IPS-15b (cell line): ENCODE data around the gene CUX1.

Experiments
- H3K27me3 ChIP-seq: one replicate; pipeline ENCODE4 v1.6.1; 2013; ENCODE audit warnings: low read length; ENCODE audit not compliant: control insufficient read depth, insufficient read depth
- H3K36me3 ChIP-seq: one replicate; pipeline ENCODE4 v1.6.1; 2013; ENCODE audit warnings: low read length; ENCODE audit not compliant: control insufficient read depth, insufficient read depth
- H3K4me1 ChIP-seq: one replicate; pipeline ENCODE4 v1.6.1; 2013; ENCODE audit warnings: mild to moderate bottlenecking, low read length; ENCODE audit not compliant: control insufficient read depth, insufficient read depth
- H3K4me3 ChIP-seq: one replicate; pipeline ENCODE4 v1.5.1; 2013; ENCODE audit warnings: low read depth, low read length
- H3K9ac ChIP-seq: one replicate; pipeline ENCODE4 v1.6.1; 2013; ENCODE audit warnings: low read depth, mild to moderate bottlenecking, low read length
- H3K9me3 ChIP-seq: one replicate; pipeline ENCODE4 v1.6.1; 2013; ENCODE audit warnings: mild to moderate bottlenecking, low read length; ENCODE audit not compliant: control insufficient read depth, insufficient read depth

The CUX1 gene

GRCh38 chr7:101900103-101900502, 82.7 kb downstream of the CUX1 start:
- H3K9me3 ChIP-seq: no peaks in the 10 kb centered on the region

DNA sequence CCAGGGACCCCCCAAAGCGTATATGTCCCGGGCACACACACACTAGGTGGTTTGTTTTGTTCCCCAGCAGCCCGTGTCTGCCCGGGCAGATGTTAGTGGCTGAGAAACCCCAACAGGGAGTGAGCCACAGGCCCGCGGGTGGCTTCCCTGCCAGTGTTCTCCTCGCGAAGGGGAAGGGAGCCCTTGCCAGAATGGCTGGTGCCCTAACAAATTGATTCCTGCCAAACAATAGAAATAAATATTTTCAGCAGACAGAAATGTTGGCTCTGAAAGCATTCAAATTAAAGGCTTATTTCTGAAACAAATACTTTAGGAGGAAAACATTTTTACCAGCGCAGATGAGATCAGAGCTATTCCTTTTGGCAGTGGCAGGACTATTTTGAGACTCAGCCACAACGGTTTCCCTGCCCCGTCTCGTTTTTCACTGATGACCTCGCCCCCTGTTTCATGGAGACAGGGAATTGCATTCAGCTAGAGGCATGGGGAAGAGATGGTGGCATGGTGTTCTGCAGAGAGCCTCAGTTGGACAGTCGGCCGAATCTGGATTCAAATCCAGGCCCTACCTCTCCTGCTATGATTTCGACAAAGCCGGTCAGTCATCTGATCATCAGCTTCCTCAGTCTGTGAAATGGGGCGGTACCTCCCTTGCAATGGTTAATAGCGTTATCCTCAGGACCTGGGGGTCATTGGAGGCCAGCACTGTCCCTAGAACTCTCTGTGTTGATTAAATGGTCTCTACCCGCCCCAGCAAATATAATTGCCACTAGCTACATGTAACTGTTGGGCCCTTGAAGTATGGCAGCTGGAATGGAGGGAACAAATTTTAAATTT, 84.5 kb downstream of the CUX1 start:
- peaks cover 2% of the 10 kb centered on the region for H3K4me1 ChIP-seq
- no peaks in the 10 kb centered on the region for H3K27me3 ChIP-seq
- no peaks in the 10 kb centered on the region for H3K9me3 ChIP-seq
- H3K36me3 ChIP-seq: no peaks in the 10 kb centered on the region
- H3K4me3 ChIP-seq: no peak overlapping the region
- no peak overlapping the region for H3K9ac ChIP-seq

More at GRCh38 chr7:101900103-101900502, 82.7 kb downstream of the CUX1 start:
- H3K27me3 ChIP-seq: no peaks in the 10 kb centered on the region
- H3K9ac ChIP-seq: no peak overlapping the region
- no peaks in the 10 kb centered on the region for H3K36me3 ChIP-seq
- peaks cover 2% of the 10 kb centered on the region for H3K4me1 ChIP-seq
- H3K4me3 ChIP-seq: no peak overlapping the region

DNA sequence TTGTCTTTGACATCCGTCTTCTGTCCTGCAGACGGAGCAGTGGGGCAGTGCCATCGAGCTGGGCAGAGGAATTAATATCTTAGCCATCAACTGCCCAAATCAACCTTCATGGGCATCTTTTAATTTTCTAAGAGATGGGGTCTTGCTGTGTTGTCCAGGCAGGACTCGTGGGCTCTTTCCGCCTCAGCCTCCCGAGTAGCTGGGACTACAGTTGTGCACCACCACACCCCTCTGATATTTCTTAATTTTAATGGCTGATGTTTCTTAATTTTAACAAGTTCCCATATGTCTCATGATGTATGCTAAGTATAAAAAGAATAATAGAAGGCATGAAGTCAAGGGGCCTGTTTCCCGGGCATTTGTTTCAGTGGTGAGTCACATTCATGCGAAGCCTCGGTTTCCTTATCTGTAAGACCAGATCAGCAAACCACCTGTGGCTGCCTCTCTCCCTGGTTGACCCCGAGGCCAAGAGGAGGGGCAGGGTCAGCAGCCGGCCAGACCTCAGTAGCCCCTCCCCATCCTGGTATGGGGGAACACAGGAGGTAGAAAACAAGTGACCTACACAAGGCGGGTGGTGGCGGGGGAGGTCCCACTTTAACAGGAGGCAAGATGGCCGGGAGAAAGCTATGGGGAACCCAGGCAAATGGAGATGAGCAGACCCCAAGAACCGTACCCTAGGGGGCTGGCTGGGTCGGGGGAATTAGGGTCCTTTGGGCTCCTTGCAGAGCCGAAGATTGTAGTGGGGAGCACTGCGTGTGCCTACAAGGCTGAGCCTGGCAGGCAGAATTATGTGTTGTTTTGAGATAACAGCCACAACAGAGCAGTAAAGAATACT, 85.5 kb downstream of the CUX1 start:
- Histone ChIP-seq H3K4me3 (no peak overlapping the region), H3K9ac (no peak overlapping the region)

GRCh38 chr7:101903515-101903868, 86.1 kb downstream of the CUX1 start:
- Histone ChIP-seq H3K27me3 (no peaks in the 10 kb centered on the region), H3K4me3 (no peak overlapping the region), H3K36me3 (no peaks in the 10 kb centered on the region), H3K9me3 (no peaks in the 10 kb centered on the region), H3K4me1 (peaks cover 2% of the 10 kb centered on the region), H3K9ac (no peak overlapping the region)

More for the DNA sequence above, 85.5 kb downstream of the CUX1 start:
- H3K9me3 ChIP-seq: no peaks in the 10 kb centered on the region
- peaks cover 2% of the 10 kb centered on the region for H3K4me1 ChIP-seq
- no peaks in the 10 kb centered on the region for H3K36me3 ChIP-seq
- no peaks in the 10 kb centered on the region for H3K27me3 ChIP-seq

- H3K27me3 ChIP-seq: no peaks in the 10 kb centered on the region
- H3K9ac ChIP-seq: no peak overlapping the region
- peaks cover 2% of the 10 kb centered on the region for H3K4me1 ChIP-seq
- no peak overlapping the region for H3K4me3 ChIP-seq
- no peaks in the 10 kb centered on the region for H3K36me3 ChIP-seq
- H3K9me3 ChIP-seq: no peaks in the 10 kb centered on the region
Observed at GRCh38 chr7:101904019-101904418, 86.6 kb downstream of the CUX1 start.

- no peak overlapping the region for H3K4me3 ChIP-seq
- H3K36me3 ChIP-seq: no peaks in the 10 kb centered on the region
- peaks cover 2% of the 10 kb centered on the region for H3K4me1 ChIP-seq
- no peaks in the 10 kb centered on the region for H3K9me3 ChIP-seq
- no peak overlapping the region for H3K9ac ChIP-seq
- H3K27me3 ChIP-seq: no peaks in the 10 kb centered on the region
Observed at GRCh38 chr7:101905203-101905865, 87.9 kb downstream of the CUX1 start.

DNA sequence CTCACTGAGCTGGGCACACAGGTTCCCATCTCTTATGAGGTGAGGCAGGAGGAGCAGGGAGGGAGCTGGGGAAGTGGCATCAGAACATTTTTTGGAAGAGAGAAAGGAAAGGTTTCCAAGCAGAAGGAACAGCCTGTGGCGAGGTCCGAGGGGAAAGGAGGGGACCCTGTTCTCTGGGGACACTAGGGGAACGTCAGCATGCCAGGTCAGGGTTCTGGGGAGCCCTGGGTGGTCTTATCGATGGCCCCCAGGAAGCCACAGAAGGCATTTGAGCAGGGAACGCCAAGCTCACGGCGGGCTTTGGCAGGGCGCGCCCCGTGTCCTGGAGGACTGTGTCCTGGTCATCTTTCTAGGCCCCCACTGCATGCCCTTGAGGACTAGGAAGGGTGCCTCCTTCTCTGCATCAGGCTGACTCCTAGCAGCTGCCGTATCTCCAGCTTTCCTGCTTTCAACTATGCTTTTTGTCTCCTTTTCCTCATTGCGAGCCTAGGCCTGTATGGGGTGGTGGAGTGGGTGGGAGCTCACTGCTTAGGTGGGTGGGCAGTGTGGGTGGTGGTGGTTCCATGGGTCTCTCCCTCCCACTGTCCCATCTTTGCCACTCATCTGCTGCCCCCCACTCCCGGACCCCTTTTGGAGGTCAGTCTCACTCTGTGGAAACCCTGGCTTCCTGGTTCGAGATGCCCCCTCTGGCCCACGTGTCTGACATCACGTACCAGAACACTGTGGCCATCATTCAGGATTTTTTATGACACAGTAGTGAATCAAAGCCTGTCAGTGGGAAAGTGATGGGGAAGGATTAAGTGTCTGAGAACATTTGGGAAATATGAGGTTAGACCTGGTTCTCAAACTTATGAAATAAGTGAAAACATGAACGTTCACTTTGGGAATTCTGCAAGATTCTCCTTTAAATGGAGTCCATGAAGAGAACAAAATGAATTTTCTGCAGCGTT, 89.1 kb downstream of the CUX1 start:
- Histone ChIP-seq H3K9me3 (no peaks in the 10 kb centered on the region), H3K4me1 (peaks cover 2% of the 10 kb centered on the region), H3K4me3 (no peak overlapping the region), H3K9ac (no peak overlapping the region), H3K36me3 (no peaks in the 10 kb centered on the region), H3K27me3 (no peaks in the 10 kb centered on the region)

DNA sequence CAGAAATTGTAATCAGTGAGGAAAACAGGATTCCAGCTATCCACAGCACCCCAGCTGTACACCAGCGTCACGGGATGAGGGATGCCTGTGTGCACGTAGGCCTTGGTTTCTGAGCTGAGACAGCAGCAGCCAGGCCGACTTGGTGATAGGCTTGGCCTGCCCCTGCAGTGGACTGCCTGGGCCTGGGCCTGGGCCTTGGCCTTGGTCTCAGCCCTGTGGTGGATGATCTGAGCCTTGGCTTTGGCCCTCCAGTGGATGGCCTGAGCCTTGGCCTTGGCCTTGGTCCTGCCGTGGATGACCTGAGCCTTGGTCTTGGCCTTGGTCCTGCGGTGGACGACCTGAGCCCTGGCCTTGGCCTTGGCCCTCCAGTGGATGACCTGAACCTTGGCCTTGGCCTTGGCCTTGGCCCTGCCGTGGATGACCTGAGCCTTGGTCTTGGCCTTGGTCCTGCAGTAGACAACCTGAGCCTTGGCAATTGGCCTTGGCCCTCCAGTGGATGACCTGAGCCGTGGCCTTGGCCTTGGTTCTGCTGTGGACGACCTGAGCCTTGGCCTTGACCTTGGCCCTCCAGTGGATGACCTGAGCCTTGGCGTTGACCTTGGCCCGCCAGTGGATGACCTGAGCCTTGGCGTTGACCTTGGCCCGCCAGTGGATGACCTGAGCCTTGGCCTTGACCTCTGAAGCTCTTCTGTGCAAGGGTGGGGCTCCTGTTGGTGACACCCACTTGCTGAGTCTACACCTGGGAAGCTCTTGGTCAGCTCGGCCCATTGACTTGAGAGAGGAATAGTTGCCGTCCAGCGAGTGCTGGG, 93.8 kb downstream of the CUX1 start:
- H3K9ac ChIP-seq: no peak overlapping the region

GRCh38 chr7:101911800-101912715, 94.6 kb downstream of the CUX1 start:
- Histone ChIP-seq H3K27me3 (no peaks in the 10 kb centered on the region), H3K4me3 (no peak overlapping the region), H3K4me1 (peaks cover 7% of the 10 kb centered on the region), H3K9me3 (no peaks in the 10 kb centered on the region), H3K9ac (no peak overlapping the region), H3K36me3 (peaks cover 7% of the 10 kb centered on the region)

More for the DNA sequence above, 93.8 kb downstream of the CUX1 start:
- Histone ChIP-seq H3K36me3 (no peaks in the 10 kb centered on the region), H3K27me3 (no peaks in the 10 kb centered on the region), H3K9me3 (no peaks in the 10 kb centered on the region), H3K4me1 (peaks cover 7% of the 10 kb centered on the region), H3K4me3 (no peak overlapping the region)

DNA sequence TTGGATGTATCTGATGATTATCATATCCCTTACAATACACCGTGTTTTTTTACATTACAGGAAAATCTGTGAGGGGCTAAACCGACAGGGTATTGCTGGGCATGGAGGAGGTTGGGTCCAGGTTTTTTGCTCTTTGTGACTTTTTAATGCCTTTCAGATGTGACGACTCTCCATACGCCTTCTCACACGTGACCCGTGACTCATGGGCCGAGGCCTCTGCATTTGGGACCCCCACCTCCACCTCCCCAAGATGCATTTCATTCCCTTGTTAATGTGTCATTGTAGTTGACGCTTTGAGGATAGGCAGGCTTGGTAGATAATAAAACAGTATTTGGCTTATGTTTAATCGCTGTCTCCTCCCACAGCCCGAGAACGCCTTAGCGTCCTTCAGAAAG, 95.3 kb downstream of the CUX1 start:
- H3K4me1 ChIP-seq: peaks cover 7% of the 10 kb centered on the region
- peaks cover 11% of the 10 kb centered on the region for H3K36me3 ChIP-seq

More for the DNA sequence above, 95.3 kb downstream of the CUX1 start:
- H3K9me3 ChIP-seq: no peaks in the 10 kb centered on the region
- no peak overlapping the region for H3K9ac ChIP-seq
- H3K27me3 ChIP-seq: no peaks in the 10 kb centered on the region
- H3K4me3 ChIP-seq: no peak overlapping the region
